Stimulated activated effector memory CD8-positive, alpha-beta T cell treated with anti-CD3 and anti-CD28 coated beads, Interleukin-12 subunit alpha, Interleukin-12 subunit beta, amount 100 ng/mL, for 72 hours (primary cell): ENCODE results near the gene MBOAT7.

Experiments used
- ATAC-seq: fragments of 150-1000 bp; cut with Tn5 transposase; 2 replicates; pipeline ENCODE4 v1.10.0; 2021
- DNase-seq, 2 donors: peaks; one replicate each; pipeline ENCODE4 v3.0.0; 2021 to 2022; ENCODE audit warnings: low spot score in 2 of 2
- H3K27ac Mint-ChIP-seq: one replicate; pipeline ENCODE4 v1.8.0; 2022; ENCODE audit warnings: mild to moderate bottlenecking, mixed read lengths
- H3K36me3 Mint-ChIP-seq: one replicate; pipeline ENCODE4 v1.8.0; 2022; ENCODE audit warnings: mild to moderate bottlenecking, mixed read lengths
- H3K4me1 Mint-ChIP-seq: one replicate; pipeline ENCODE4 v1.8.0; 2022; ENCODE audit warnings: mixed read lengths
- H3K4me3 Mint-ChIP-seq: one replicate; pipeline ENCODE4 v1.8.0; 2022; ENCODE audit warnings: mild to moderate bottlenecking, mixed read lengths
- H3K9me3 Mint-ChIP-seq: one replicate; pipeline ENCODE4 v1.8.0; 2022; ENCODE audit warnings: mixed read lengths

The MBOAT7 gene

GRCh38 chr19:54152267-54152666 lies 37.1 kb downstream of the MBOAT7 start:
- Mint-ChIP-seq H3K36me3 (peaks cover 97% of the 10 kb centered on the region), H3K27ac (no peak overlapping the region), H3K4me3 (no peak overlapping the region), H3K4me1 (peaks cover 36% of the 10 kb centered on the region), H3K9me3 (no peaks in the 10 kb centered on the region)
- no peak for ATAC-seq
- no peak for DNase-seq

GRCh38 chr19:54151362-54152035 lies 37.9 kb downstream of the MBOAT7 start:
- no peak overlapping the region for H3K27ac Mint-ChIP-seq
- no peaks in the 10 kb centered on the region for H3K9me3 Mint-ChIP-seq
- H3K4me1 Mint-ChIP-seq: peaks cover 30% of the 10 kb centered on the region
- no peak overlapping the region for H3K4me3 Mint-ChIP-seq
- peaks cover 97% of the 10 kb centered on the region for H3K36me3 Mint-ChIP-seq
- DNase-seq (no peak), ATAC-seq (no peak)

GRCh38 chr19:54149021-54149812 lies 40.2 kb downstream of the MBOAT7 start:
- no peak overlapping the region for H3K4me3 Mint-ChIP-seq
- H3K36me3 Mint-ChIP-seq: peaks cover 97% of the 10 kb centered on the region
- H3K27ac Mint-ChIP-seq: peak overlapping the region; percentile 89

GRCh38 chr19:54148158-54148557 lies 41.2 kb downstream of the MBOAT7 start:
- H3K9me3 Mint-ChIP-seq: no peaks in the 10 kb centered on the region
- no peak overlapping the region for H3K27ac Mint-ChIP-seq
- no peak overlapping the region for H3K4me3 Mint-ChIP-seq
- peaks cover 97% of the 10 kb centered on the region for H3K36me3 Mint-ChIP-seq
- DNase-seq (no peak), ATAC-seq (no peak)
- H3K4me1 Mint-ChIP-seq: peaks cover 29% of the 10 kb centered on the region

More at GRCh38 chr19:54149021-54149812, 40.2 kb downstream of the MBOAT7 start:
- Mint-ChIP-seq H3K4me1 (peaks cover 29% of the 10 kb centered on the region), H3K9me3 (no peaks in the 10 kb centered on the region)
- ATAC-seq: no peak
- no peak for DNase-seq

GRCh38 chr19:54147676-54148075 lies 41.7 kb downstream of the MBOAT7 start:
- no peak for DNase-seq
- no peak for ATAC-seq
- H3K36me3 Mint-ChIP-seq: peaks cover 97% of the 10 kb centered on the region
- H3K4me1 Mint-ChIP-seq: peaks cover 27% of the 10 kb centered on the region
- H3K27ac Mint-ChIP-seq: no peak overlapping the region
- no peaks in the 10 kb centered on the region for H3K9me3 Mint-ChIP-seq
- no peak overlapping the region for H3K4me3 Mint-ChIP-seq

- peaks cover 39% of the 10 kb centered on the region for H3K4me1 Mint-ChIP-seq
- no peak overlapping the region for H3K4me3 Mint-ChIP-seq
- no peaks in the 10 kb centered on the region for H3K9me3 Mint-ChIP-seq
- DNase-seq (no peak), ATAC-seq (no peak)
- H3K36me3 Mint-ChIP-seq: peaks cover 92% of the 10 kb centered on the region
- H3K27ac Mint-ChIP-seq: no peak overlapping the region
Measured at GRCh38 chr19:54145541-54146158, 43.7 kb downstream of the MBOAT7 start.

GRCh38 chr19:54142166-54142780 lies 47.1 kb downstream of the MBOAT7 start:
- ATAC-seq (no peak), DNase-seq (no peak)
- H3K4me1 Mint-ChIP-seq: peaks cover 54% of the 10 kb centered on the region
- peak overlapping the region; percentile 75 for H3K27ac Mint-ChIP-seq
- no peaks in the 10 kb centered on the region for H3K9me3 Mint-ChIP-seq
- peaks cover 81% of the 10 kb centered on the region for H3K36me3 Mint-ChIP-seq
- no peak overlapping the region for H3K4me3 Mint-ChIP-seq

- Mint-ChIP-seq H3K27ac (peak overlapping the region; percentile 99), H3K4me1 (peaks cover 59% of the 10 kb centered on the region), H3K36me3 (peaks cover 77% of the 10 kb centered on the region), H3K9me3 (no peaks in the 10 kb centered on the region), H3K4me3 (no peak overlapping the region)
- no peak for ATAC-seq
- no peak for DNase-seq
Measured at GRCh38 chr19:54141356-54141755, 48.0 kb downstream of the MBOAT7 start.

- Mint-ChIP-seq H3K27ac (peak overlapping the region; percentile 99), H3K36me3 (peaks cover 50% of the 10 kb centered on the region), H3K4me3 (peak overlapping the region; percentile 98), H3K9me3 (no peaks in the 10 kb centered on the region), H3K4me1 (peaks cover 57% of the 10 kb centered on the region)
- DNase-seq (peak; percentile 17 to 69), ATAC-seq (no peak)
Measured at GRCh38 chr19:54138489-54139256, 50.7 kb downstream of the MBOAT7 start.

- H3K9me3 Mint-ChIP-seq: no peaks in the 10 kb centered on the region
- DNase-seq (peak in 1 of 2 donors; percentile 23), ATAC-seq (no peak)
- H3K4me1 Mint-ChIP-seq: peaks cover 52% of the 10 kb centered on the region
- H3K36me3 Mint-ChIP-seq: peaks cover 42% of the 10 kb centered on the region
- H3K27ac Mint-ChIP-seq: peak within 1 kb of the TSS; percentile 99
- H3K4me3 Mint-ChIP-seq: peak within 1 kb of the TSS; percentile 98
Measured at GRCh38 chr19:54137699-54138488, 51.5 kb downstream of the MBOAT7 start, which contains the start of gene CNOT3. Gene CNOT3, plus strand, starts transcription at chr19:54137762. Its CDS starts 5,217 bp downstream, at chr19:54142979.

- peak overlapping the region; percentile 99 for H3K27ac Mint-ChIP-seq
- no peaks in the 10 kb centered on the region for H3K9me3 Mint-ChIP-seq
- H3K4me1 Mint-ChIP-seq: peaks cover 49% of the 10 kb centered on the region
- DNase-seq: peak; percentile 92 to 98
- ATAC-seq: peak; percentile 89
- peak overlapping the region; percentile 98 for H3K4me3 Mint-ChIP-seq
- H3K36me3 Mint-ChIP-seq: peaks cover 34% of the 10 kb centered on the region
Measured at GRCh38 chr19:54136864-54137698, 52.3 kb downstream of the MBOAT7 start.

- no peak for DNase-seq
- H3K27ac Mint-ChIP-seq: peak overlapping the region; percentile 99
Measured at GRCh38 chr19:54136086-54136863, 53.1 kb downstream of the MBOAT7 start.

More at GRCh38 chr19:54136086-54136863, 53.1 kb downstream of the MBOAT7 start:
- H3K36me3 Mint-ChIP-seq: peaks cover 33% of the 10 kb centered on the region
- H3K9me3 Mint-ChIP-seq: no peaks in the 10 kb centered on the region
- H3K4me3 Mint-ChIP-seq: peak overlapping the region; percentile 98
- ATAC-seq: no peak
- H3K4me1 Mint-ChIP-seq: peaks cover 43% of the 10 kb centered on the region
